Colonic mucosa (tissue), 4 donors: ENCODE data around the gene ARHGAP32. TPM values are rescaled to one million over a fixed set of nuclear protein-coding genes. Genes with fewer than 3 reads are reported as not detected.
"Not testable (repeated sequence)": the region's sequence is repeated elsewhere in the genome, so short reads cannot be mapped to it uniquely, and the experiment has no call there.

Experiments
- DNase-seq: peaks from one replicate; pipeline ENCODE4 v3.0.0-alpha.2; 2020
- H3K27ac ChIP-seq: fragments of 200-600 bp; one replicate; pipeline ENCODE4 v1.8.0; 2021
- H3K27me3 ChIP-seq: fragments of 200-600 bp; one replicate; pipeline ENCODE4 v1.8.0; 2021
- H3K36me3 ChIP-seq: fragments of 200-600 bp; one replicate; pipeline ENCODE4 v1.8.0; 2021
- H3K4me1 ChIP-seq: fragments of 200-600 bp; one replicate; pipeline ENCODE4 v1.8.0; 2021; ENCODE audit warnings: mild to moderate bottlenecking
- H3K4me3 ChIP-seq: fragments of 200-600 bp; one replicate; pipeline ENCODE4 v1.8.0; 2021
- H3K9ac ChIP-seq, 2 donors: one replicate each; pipeline ENCODE4 v1.7.0; 2013; ENCODE audit warnings: control low read depth in 2 of 2, low read depth in 2 of 2, low read length in 2 of 2
- H3K9me3 ChIP-seq: fragments of 200-600 bp; one replicate; pipeline ENCODE4 v1.8.0; 2021
- CTCF ChIP-seq: fragments of 200-600 bp; IDR thresholded peaks from one replicate; pipeline ENCODE4 v1.8.0; 2022; ENCODE audit warnings: antibody characterized with exemption, mild to moderate bottlenecking
- intact Hi-C: fragments of 100-400 bp; cut with DNase I; formaldehyde crosslinking; loops from one replicate; pipeline ENCODE4 v1.14.1; 2022
- total RNA-seq, 2 donors: library from RNA; stranded (reverse); fragmentation: NEBNext Ultra II Directional in 1 of 2; extraction: Animal tissue kit (Norgen Biotek cat#: 25700) in 1 of 2; gene quantifications; one replicate each; pipeline ENCODE4 v1.2.1, GENCODE V29; 2021
- donor health status: healthy.
- donor health status: DM: no; HTN: no; CAD: no.
- donor health status: DM: no; HTN: no; CAD: no.

The ARHGAP32 gene
- total RNA-seq, 2 donors from 2014 or later: 52.6 to 65.7 TPM

- no peak for DNase-seq
- intact Hi-C loops: no loop called here
- Histone ChIP-seq H3K27ac (no peak overlapping the region), H3K36me3 (no peaks in the 10 kb centered on the region), H3K9ac (no peak overlapping the region), H3K9me3 (no peaks in the 10 kb centered on the region), H3K4me1 (no peaks in the 10 kb centered on the region), H3K27me3 (no peaks in the 10 kb centered on the region), H3K4me3 (no peak overlapping the region)
- no peak for TF ChIP-seq CTCF
These were observed 50.2 kb downstream of the ARHGAP32 start for GRCh38 chr11:129141748-129142523.

GRCh38 chr11:129131316-129131715 lies 60.8 kb downstream of the ARHGAP32 start:
- no peak for DNase-seq
- Histone ChIP-seq H3K9me3 (no peaks in the 10 kb centered on the region), H3K4me3 (no peak overlapping the region), H3K27ac (no peak overlapping the region), H3K36me3 (no peaks in the 10 kb centered on the region), H3K9ac (no peak overlapping the region), H3K4me1 (no peaks in the 10 kb centered on the region), H3K27me3 (no peaks in the 10 kb centered on the region)
- TF ChIP-seq CTCF: no peak
- intact Hi-C loops: no loop called here

GRCh38 chr11:129128881-129129620 lies 63.1 kb downstream of the ARHGAP32 start:
- H3K4me1 ChIP-seq, H3K36me3 ChIP-seq, intact Hi-C loops, H3K9ac ChIP-seq, H3K4me3 ChIP-seq, DNase-seq, H3K9me3 ChIP-seq, H3K27ac ChIP-seq, H3K27me3 ChIP-seq: not testable (repeated sequence)

GRCh38 chr11:129119036-129119435 lies 73.1 kb downstream of the ARHGAP32 start:
- DNase-seq: no peak
- intact Hi-C loops: loop anchor here (5.0 to 10.0 kb wide), 2 partner anchors 213 to 234 kb away; no protein-coding TSS in a partner anchor
- Histone ChIP-seq H3K27ac (no peak overlapping the region), H3K4me1 (no peaks in the 10 kb centered on the region), H3K36me3 (no peaks in the 10 kb centered on the region), H3K4me3 (no peak overlapping the region), H3K27me3 (no peaks in the 10 kb centered on the region), H3K9ac (no peak overlapping the region), H3K9me3 (no peaks in the 10 kb centered on the region)
- no peak for TF ChIP-seq CTCF

GRCh38 chr11:129117595-129118350 lies 74.4 kb downstream of the ARHGAP32 start:
- Histone ChIP-seq H3K9me3 (no peaks in the 10 kb centered on the region), H3K9ac (no peak overlapping the region), H3K4me1 (no peaks in the 10 kb centered on the region), H3K27me3 (no peaks in the 10 kb centered on the region), H3K27ac (no peak overlapping the region), H3K36me3 (no peaks in the 10 kb centered on the region), H3K4me3 (no peak overlapping the region)
- TF ChIP-seq CTCF: peak; percentile 83
- peak; percentile 71 for DNase-seq
- intact Hi-C loops: loop anchor here (5.0 to 10.0 kb wide), 2 partner anchors 215 to 233 kb away; no protein-coding TSS in a partner anchor
